DMS153 (cell line): ENCODE measurements around the gene ZMYND8.
A peak's percentile ranks its signal among the peaks of the same experiment; 100 is the strongest.
"Not testable (repeated sequence)": the region's sequence is repeated elsewhere in the genome, so short reads cannot be mapped to it uniquely, and the experiment has no call there.

Source experiments
- DNase-seq: peaks from one replicate; lab custom pipeline; 2025; lab: John Stamatoyannopoulos, UW

The ZMYND8 gene

GRCh38 chr20:47370850-47371782, 14.6 kb upstream of the ZMYND8 start:
- DNase-seq = no peak

GRCh38 chr20:47370214-47370613, 13.7 kb upstream of the ZMYND8 start:
- no peak for DNase-seq

- no peak for DNase-seq
Observed at GRCh38 chr20:47368301-47368700, 11.8 kb upstream of the ZMYND8 start.

- not testable (repeated sequence) for DNase-seq
Observed at GRCh38 chr20:47366301-47366700, 9.8 kb upstream of the ZMYND8 start.

GRCh38 chr20:47365023-47365764, 8.7 kb upstream of the ZMYND8 start:
- no peak for DNase-seq

GRCh38 chr20:47362361-47363219, 6.1 kb upstream of the ZMYND8 start:
- no peak for DNase-seq

- DNase-seq = no peak
Observed at GRCh38 chr20:47361057-47361915, 4.8 kb upstream of the ZMYND8 start.

- peak; percentile 82 for DNase-seq
Observed at GRCh38 chr20:47360297-47361056, 4.0 kb upstream of the ZMYND8 start.

GRCh38 chr20:47359530-47360296, 3.2 kb upstream of the ZMYND8 start:
- peak; percentile 38 for DNase-seq

- peak; percentile 83 for DNase-seq
Observed at GRCh38 chr20:47358672-47359529, 2.4 kb upstream of the ZMYND8 start.

- DNase-seq = no peak
Observed at GRCh38 chr20:47358039-47358671, 1.7 kb upstream of the ZMYND8 start.

GRCh38 chr20:47357296-47358038, 968 bp upstream of the ZMYND8 start:
- peak; percentile 92 for DNase-seq

GRCh38 chr20:47356220-47356525, 326 bp downstream of the ZMYND8 start:
- DNase-seq = no peak

GRCh38 chr20:47355489-47356219, 845 bp downstream of the ZMYND8 start:
- no peak for DNase-seq

GRCh38 chr20:47354714-47355488, 1.6 kb downstream of the ZMYND8 start:
- no peak for DNase-seq

- DNase-seq = no peak
Observed at GRCh38 chr20:47354464-47354713, 2.1 kb downstream of the ZMYND8 start.
